H1 (cell line): Measurements from ENCODE around the gene KCNJ4. TPM values are rescaled to one million over a fixed set of nuclear protein-coding genes. Genes with fewer than 3 reads are reported as not detected.

Source experiments
- CTCF ChIA-PET: fragments of 300-600 bp; sonication (Branson Sonifier 250); formaldehyde crosslinking; loops from one replicate; lab custom pipeline; 2021; ENCODE audit not compliant: partially characterized antibody; lab: Charles Lee
- POLR2A ChIA-PET: fragments of 300-600 bp; sonication (Branson Sonifier 250); formaldehyde crosslinking; loops from one replicate; lab custom pipeline; 2021; ENCODE audit warnings: inconsistent platforms; ENCODE audit not compliant: partially characterized antibody; lab: Charles Lee
- DNase-seq, 2 experiments: peaks; one replicate each; pipeline versions ENCODE4 v3.0.0 to v3.0.0-alpha.2; 2010 to 2022; ENCODE audit warnings: low spot score in 2 of 2, low read depth in 1 of 2, mixed read lengths in 1 of 2
- FAIRE-seq: peaks from 2 replicates; lab custom pipeline; 2011; peaks lifted over from hg19 to GRCh38; lab: Jason Lieb, UNC
- H2AFZ ChIP-seq: 2 replicates; pipeline ENCODE4 v1.8.1; 2012; ENCODE audit warnings: low read length, inconsistent platforms
- H2AK5ac ChIP-seq: 2 replicates; pipeline ENCODE4 v1.6.1; 2013; ENCODE audit warnings: low read depth, low read length
- H2BK120ac ChIP-seq: replicated peaks from 2 replicates; pipeline ENCODE3; 2013; ENCODE audit warnings: low read depth, low read length, inconsistent platforms
- H2BK12ac ChIP-seq: 2 replicates; pipeline ENCODE4 v1.6.1; 2013; ENCODE audit warnings: low read depth, low read length
- H2BK15ac ChIP-seq: 2 replicates; pipeline ENCODE4 v1.6.1; 2013; ENCODE audit warnings: low read length
- H2BK20ac ChIP-seq: 2 replicates; pipeline ENCODE4 v1.6.1; 2013; ENCODE audit warnings: low read length
- H2BK5ac ChIP-seq: 2 replicates; pipeline ENCODE4 v1.6.1; 2013; ENCODE audit warnings: low read depth, low read length
- H3K14ac ChIP-seq: 2 replicates; pipeline ENCODE4 v1.6.1; 2013; ENCODE audit warnings: inconsistent platforms; ENCODE audit not compliant: insufficient read length
- H3K18ac ChIP-seq: 2 replicates; pipeline ENCODE4 v1.6.1; 2013; ENCODE audit warnings: low read length; ENCODE audit errors: extremely low read depth
- H3K23ac ChIP-seq: 2 replicates; pipeline ENCODE4 v1.6.1; 2013; ENCODE audit warnings: inconsistent platforms; ENCODE audit not compliant: insufficient read length
- H3K23me2 ChIP-seq: 2 replicates; pipeline ENCODE4 v1.6.1; 2013; ENCODE audit warnings: low read depth, low read length
- H3K27ac ChIP-seq: 2 replicates; pipeline ENCODE4 v1.6.1; 2011; ENCODE audit warnings: low read depth, low read length, inconsistent platforms
- H3K27me3 ChIP-seq, 4 experiments: replicated peaks in 1 of 4; 1 replicate in 1 of 4; 2 replicates in 3 of 4; pipeline versions ENCODE4 v1.6.1 to v1.8.1; 2011 to 2013; ENCODE audit warnings: low read length in 3 of 4, mild to moderate bottlenecking in 3 of 4, inconsistent platforms in 2 of 4, mixed read lengths in 2 of 4, moderate library complexity in 1 of 4; ENCODE audit not compliant: control insufficient read depth in 3 of 4, insufficient read depth in 3 of 4; ENCODE audit errors: extremely low read depth in 1 of 4
- H3K36me3 ChIP-seq, 4 experiments: 2 replicates each; pipeline versions ENCODE4 v1.6.1 to v1.8.1; 2011 to 2013; ENCODE audit warnings: mild to moderate bottlenecking in 4 of 4, low read length in 3 of 4, moderate library complexity in 2 of 4, control low read depth in 1 of 4, inconsistent platforms in 1 of 4; ENCODE audit not compliant: insufficient read depth in 4 of 4, control insufficient read depth in 2 of 4
- H3K4ac ChIP-seq: replicated peaks from 2 replicates; pipeline ENCODE3; 2013; ENCODE audit warnings: low read length, low read depth, mixed read lengths, inconsistent platforms; ENCODE audit not compliant: insufficient read length
- H3K4me1 ChIP-seq, 4 experiments: replicated peaks in 1 of 4; 1 replicate in 1 of 4; 2 replicates in 3 of 4; pipeline versions ENCODE4 v1.6.1 to v1.8.1; 2011 to 2013; ENCODE audit warnings: low read length in 3 of 4, inconsistent platforms in 2 of 4, mixed read lengths in 1 of 4; ENCODE audit not compliant: insufficient read depth in 4 of 4, control insufficient read depth in 3 of 4
- H3K4me2 ChIP-seq, 2 experiments: 2 replicates each; pipeline versions ENCODE4 v1.6.1 to v1.8.1; 2011 to 2013; ENCODE audit warnings: low read depth in 2 of 2, low read length in 2 of 2, control low read depth in 1 of 2, inconsistent platforms in 1 of 2, mild to moderate bottlenecking in 1 of 2; ENCODE audit not compliant: insufficient read depth in 1 of 2
- H3K4me3 ChIP-seq, 4 experiments: fragments of 200-600, 300-600 bp in 1 of 4; sonication (generic), shearing (Covaris generic), sonication (Bioruptor Twin) in 1 of 4; 2 replicates each; pipeline versions ENCODE4 v1.5.1 to v1.8.1; 2011 to 2016; ENCODE audit warnings: low read length in 4 of 4, low read depth in 3 of 4, control low read depth in 2 of 4, inconsistent platforms in 2 of 4, mild to moderate bottlenecking in 2 of 4, mixed read lengths in 1 of 4, moderate library complexity in 1 of 4; ENCODE audit not compliant: insufficient read depth in 2 of 4; ENCODE audit errors: extremely low read depth in 1 of 4
- H3K56ac ChIP-seq: replicated peaks from 2 replicates; pipeline ENCODE3; 2013; ENCODE audit warnings: low read depth, mild to moderate bottlenecking, mixed read lengths, low read length, inconsistent platforms; ENCODE audit not compliant: insufficient read length
- H3K79me1 ChIP-seq: 2 replicates; pipeline ENCODE4 v1.6.1; 2013; ENCODE audit warnings: low read depth, low read length, control low read depth
- H3K79me2 ChIP-seq, 2 experiments: 2 replicates each; pipeline versions ENCODE4 v1.6.1 to v1.8.1; 2012 to 2013; ENCODE audit warnings: low read length in 2 of 2, mild to moderate bottlenecking in 2 of 2, inconsistent platforms in 1 of 2; ENCODE audit not compliant: insufficient read depth in 2 of 2, control insufficient read depth in 1 of 2
- H3K9ac ChIP-seq, 4 experiments: replicated peaks in 1 of 4; 1 replicate in 1 of 4; 2 replicates in 3 of 4; pipeline versions ENCODE4 v1.6.1 to v1.8.1; 2011 to 2013; ENCODE audit warnings: low read depth in 3 of 4, low read length in 3 of 4, control low read depth in 2 of 4, mild to moderate bottlenecking in 2 of 4, moderate library complexity in 2 of 4, inconsistent platforms in 1 of 4; ENCODE audit errors: extremely low read depth in 1 of 4
- H3K9me3 ChIP-seq, 2 experiments: 2 replicates each; pipeline versions ENCODE4 v1.6.1 to v1.8.1; 2012 to 2013; ENCODE audit warnings: mild to moderate bottlenecking in 2 of 2, moderate library complexity in 2 of 2, control low read depth in 1 of 2, inconsistent platforms in 1 of 2, low read depth in 1 of 2, low read length in 1 of 2, mixed read lengths in 1 of 2; ENCODE audit not compliant: insufficient read depth in 2 of 2
- H4K20me1 ChIP-seq, 2 experiments: replicated peaks in 1 of 2; 2 replicates each; pipeline versions ENCODE3 to v1.8.1; 2011 to 2013; ENCODE audit warnings: inconsistent platforms in 2 of 2, low read length in 2 of 2, mild to moderate bottlenecking in 1 of 2; ENCODE audit not compliant: insufficient read depth in 2 of 2, control insufficient read depth in 1 of 2
- H4K5ac ChIP-seq: 2 replicates; pipeline ENCODE4 v1.6.1; 2013; ENCODE audit warnings: low read length, low read depth, mixed read lengths, inconsistent platforms; ENCODE audit not compliant: insufficient read length
- H4K8ac ChIP-seq: 2 replicates; pipeline ENCODE4 v1.8.0; 2013; ENCODE audit warnings: mild to moderate bottlenecking, moderate library complexity, low read length, inconsistent platforms; ENCODE audit not compliant: insufficient read depth; ENCODE audit errors: extremely low read depth
- H4K91ac ChIP-seq: replicated peaks from 2 replicates; pipeline ENCODE3; 2013; ENCODE audit warnings: low read length, mixed read lengths, inconsistent platforms; ENCODE audit not compliant: insufficient read length
- BACH1 ChIP-seq: IDR thresholded peaks from 2 replicates; pipeline ENCODE4 v1.6.1; 2012; ENCODE audit warnings: low read length, improper control_type of control experiment
- CREB1 ChIP-seq: IDR thresholded peaks from 2 replicates; pipeline ENCODE4 v1.6.1; 2012; ENCODE audit warnings: inconsistent platforms
- EP300 ChIP-seq, 2 experiments: IDR thresholded peaks; 1 replicate in 1 of 2; 2 replicates in 1 of 2; pipeline ENCODE4 v1.6.1; 2011 to 2012; ENCODE audit warnings: low read depth in 2 of 2, low read length in 2 of 2, mild to moderate bottlenecking in 2 of 2, borderline replicate concordance in 1 of 2, inconsistent platforms in 1 of 2, moderate library complexity in 1 of 2
- GABPA ChIP-seq: IDR thresholded peaks from 2 replicates; pipeline ENCODE4 v1.6.1; 2011; ENCODE audit warnings: mild to moderate bottlenecking, low read length, moderate library complexity, borderline replicate concordance; ENCODE audit not compliant: insufficient read depth
- HDAC2 ChIP-seq, 2 experiments: fragments of 300-600 bp in 1 of 2; sonication (generic) in 1 of 2; IDR thresholded peaks; 2 replicates each; pipeline ENCODE4 v1.6.1; 2011 to 2012; ENCODE audit warnings: low read depth in 2 of 2, low read length in 2 of 2, mild to moderate bottlenecking in 2 of 2, moderate library complexity in 2 of 2, borderline replicate concordance in 1 of 2, inconsistent platforms in 1 of 2
- KDM4A ChIP-seq: IDR thresholded peaks from one replicate; pipeline ENCODE4 v1.7.1; 2012; ENCODE audit warnings: low read depth, mild to moderate bottlenecking, moderate library complexity, low read length, inconsistent platforms; ENCODE audit not compliant: severe bottlenecking
- NANOG ChIP-seq: IDR thresholded peaks from 2 replicates; pipeline ENCODE4 v1.6.1; 2011; ENCODE audit warnings: low read length, low read depth, mild to moderate bottlenecking, inconsistent platforms; ENCODE audit not compliant: insufficient read depth, poor library complexity, severe bottlenecking
- POU5F1 ChIP-seq: IDR thresholded peaks from 2 replicates; pipeline ENCODE4 v1.6.1; 2011; ENCODE audit warnings: low read depth, mild to moderate bottlenecking, low read length, moderate library complexity
- SIX5 ChIP-seq: IDR thresholded peaks from 2 replicates; pipeline ENCODE4 v1.6.1; 2011; ENCODE audit warnings: mild to moderate bottlenecking, low read depth, low read length
- TAF7 ChIP-seq: optimal IDR thresholded peaks from 2 replicates; pipeline ENCODE3; 2011; ENCODE audit warnings: low read depth, mild to moderate bottlenecking, inconsistent platforms, low read length, moderate library complexity, borderline replicate concordance
- WGBS, 2 experiments: shearing (Covaris generic) in 1 of 2; methylation state at CpG; one replicate each; pipeline versions ENCODE4 v1.1.6 to v1.1.7; 2013 to 2015; ENCODE audit warnings: low lambda C conversion rate in 2 of 2, mixed read lengths in 2 of 2, inconsistent platforms in 1 of 2, low coverage in 1 of 2, missing lambda C conversion rate in 1 of 2; ENCODE audit not compliant: insufficient replicate concordance in 2 of 2, insufficient coverage in 1 of 2, insufficient read length in 1 of 2; ENCODE audit errors: extremely low coverage in 1 of 2, missing lambda C conversion rate in 1 of 2; 5-methylcytosine and 5-hydroxymethylcytosine counted together
- polyA plus RNA-seq, 7 experiments: library from polyadenylated mRNA; depleted of rRNA in 3 of 7; stranded (reverse) in 5 of 7; unstranded in 2 of 7; fragments of >200 nt in 5 of 7; fragments of 200-250 nt in 2 of 7; gene quantifications; 1 replicate in 5 of 7; 2 replicates in 1 of 7; 4 replicates in 1 of 7; pipeline versions ENCODE4 v1.2.1 to v1.2.3, GENCODE V29; 2011 to 2013; ENCODE audit warnings: missing spikeins in 2 of 7, mixed read lengths in 2 of 7
- total RNA-seq: library from RNA; stranded (reverse); fragmentation: NEBNext Ultra II Directional; extraction: Animal tissue kit (Norgen Biotek cat#: 25700); gene quantifications from 2 replicates; pipeline ENCODE4 v1.2.1, GENCODE V29; 2021
- TF ChIP-seq, protein P1 (sequence below), 3 experiments: IDR thresholded peaks; 1 replicate in 2 of 3; 2 replicates in 1 of 3; pipeline versions ENCODE4 v1.5.1 to v1.6.1; 2011; ENCODE audit warnings: low read length in 3 of 3, mild to moderate bottlenecking in 3 of 3, inconsistent platforms in 2 of 3, low read depth in 1 of 3, moderate library complexity in 1 of 3; ENCODE audit not compliant: insufficient read depth in 1 of 3; ENCODE audit errors: control extremely low read depth in 1 of 3

KCNJ4 gene
- total and polyA plus RNA-seq, 2 of the 8 experiments (the other 6 are each of a cell fraction or from before 2014, with no cell fraction given) = 1.4 to 2.2 TPM

DNA sequence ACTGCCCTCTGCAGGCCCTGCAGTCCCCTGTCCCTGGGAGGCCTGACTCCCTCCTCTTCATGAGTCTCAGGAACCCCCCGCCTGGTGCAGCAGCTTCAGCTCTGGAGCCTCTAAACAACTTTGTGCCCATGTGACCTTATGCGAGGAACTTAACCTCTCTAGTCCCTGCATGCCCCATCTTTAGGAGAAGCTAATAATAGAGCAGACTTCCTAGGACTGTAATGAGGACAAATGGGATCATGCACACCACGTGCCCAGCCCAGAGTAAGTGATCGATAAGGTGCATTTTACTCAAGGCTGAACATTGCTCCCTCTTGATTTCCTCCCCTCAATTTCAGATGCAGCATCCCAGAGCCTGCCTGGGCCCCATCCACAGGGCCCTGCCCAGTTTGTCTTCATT is 19.0 kb downstream of the KCNJ4 start:
- no peak overlapping the region for H3K27ac ChIP-seq
- 75% methylated on average over 4 of the region's 4 CpGs; no CpG with 5 or more reads in 1 of the 2 experiments for WGBS, 2 experiments
- H3K23me2 ChIP-seq = no peaks in the 10 kb centered on the region
- H4K8ac ChIP-seq = no peak overlapping the region
- no peak overlapping the region for H4K5ac ChIP-seq
- H3K79me2 ChIP-seq = no peaks in the 10 kb centered on the region
- H3K4ac ChIP-seq = no peak overlapping the region
- H4K91ac ChIP-seq = no peak overlapping the region
- H3K9me3 ChIP-seq = no peaks in the 10 kb centered on the region
- H2BK15ac ChIP-seq = no peak overlapping the region
- H3K9ac ChIP-seq = no peak overlapping the region
- H3K23ac ChIP-seq = no peak overlapping the region
- no peak overlapping the region for H2AK5ac ChIP-seq
- ChIA-PET POLR2A (interaction anchor here (0.9 to 3.8 kb wide), 3 partner anchors 12 to 49 kb away, joined by 3 to 17 read pairs (median 14); no protein-coding TSS in a partner anchor), CTCF (interaction anchor here (0.7 to 7.9 kb wide), 14 partner anchors 9 to 87 kb away, joined by 3 to 78 read pairs (median 6); partner anchors contain the start of gene KDELR3)
- H3K4me3 ChIP-seq = no peak overlapping the region
- H3K56ac ChIP-seq = no peak overlapping the region
- no peak overlapping the region for H3K14ac ChIP-seq
- no peak overlapping the region for H2BK12ac ChIP-seq
- no peak overlapping the region for H2BK120ac ChIP-seq
- FAIRE-seq (no peak), DNase-seq (no peak)
- H3K4me1 ChIP-seq = peaks cover 0 to 2% (median 0%) of the 10 kb centered on the region in 4 experiments; a peak in 4 of 7 replicates
- H3K4me2 ChIP-seq = no peak overlapping the region
- no peaks in the 10 kb centered on the region; the same call in 1 of the 2 replicates for H3K79me1 ChIP-seq
- no peak overlapping the region for H3K18ac ChIP-seq
- no peaks in the 10 kb centered on the region for H3K27me3 ChIP-seq
- no peak overlapping the region for H2BK5ac ChIP-seq
- H4K20me1 ChIP-seq = no peaks in the 10 kb centered on the region
- no peaks in the 10 kb centered on the region for H3K36me3 ChIP-seq
- no peak overlapping the region for H2AFZ ChIP-seq
- no peak overlapping the region for H2BK20ac ChIP-seq
- TF ChIP-seq HDAC2 (IDR thresholded peaks at IDR 0.05; ENCODE audit: borderline replicate concordance in 1 of 2, low read depth in 2 of 2, low read length in 2 of 2) (no peak), KDM4A (no peak), EP300 (IDR thresholded peaks at IDR 0.05; ENCODE audit: borderline replicate concordance in 1 of 2, low read depth in 2 of 2, low read length in 2 of 2) (no peak), CREB1 (no peak), BACH1 (no peak), NANOG (no peak), SIX5 (no peak), TAF7 (no peak), POU5F1 (no peak), GABPA (no peak)
- TF ChIP-seq, protein P1, sequence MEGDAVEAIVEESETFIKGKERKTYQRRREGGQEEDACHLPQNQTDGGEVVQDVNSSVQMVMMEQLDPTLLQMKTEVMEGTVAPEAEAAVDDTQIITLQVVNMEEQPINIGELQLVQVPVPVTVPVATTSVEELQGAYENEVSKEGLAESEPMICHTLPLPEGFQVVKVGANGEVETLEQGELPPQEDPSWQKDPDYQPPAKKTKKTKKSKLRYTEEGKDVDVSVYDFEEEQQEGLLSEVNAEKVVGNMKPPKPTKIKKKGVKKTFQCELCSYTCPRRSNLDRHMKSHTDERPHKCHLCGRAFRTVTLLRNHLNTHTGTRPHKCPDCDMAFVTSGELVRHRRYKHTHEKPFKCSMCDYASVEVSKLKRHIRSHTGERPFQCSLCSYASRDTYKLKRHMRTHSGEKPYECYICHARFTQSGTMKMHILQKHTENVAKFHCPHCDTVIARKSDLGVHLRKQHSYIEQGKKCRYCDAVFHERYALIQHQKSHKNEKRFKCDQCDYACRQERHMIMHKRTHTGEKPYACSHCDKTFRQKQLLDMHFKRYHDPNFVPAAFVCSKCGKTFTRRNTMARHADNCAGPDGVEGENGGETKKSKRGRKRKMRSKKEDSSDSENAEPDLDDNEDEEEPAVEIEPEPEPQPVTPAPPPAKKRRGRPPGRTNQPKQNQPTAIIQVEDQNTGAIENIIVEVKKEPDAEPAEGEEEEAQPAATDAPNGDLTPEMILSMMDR (IDR thresholded peaks at IDR 0.05; ENCODE audit: control extremely low read depth in 1 of 3, insufficient read depth in 1 of 3, low read depth in 1 of 3, low read length in 3 of 3) = no peak
